ENCODE measurements around the gene MEGF9. TPM values are rescaled to one million over a fixed set of nuclear protein-coding genes. Genes with fewer than 3 reads are reported as not detected.

The MEGF9 gene
- 10 to 100 TPM; 17.3 to 36.4 (median 27.2) TPM for total RNA-seq

- ATAC-seq (ENCODE audit: low FRiP score) (peak; percentile 96), DNase-seq (ENCODE audit: low spot score) (peak; percentile 90)
- TF ChIP-seq, protein P1, sequence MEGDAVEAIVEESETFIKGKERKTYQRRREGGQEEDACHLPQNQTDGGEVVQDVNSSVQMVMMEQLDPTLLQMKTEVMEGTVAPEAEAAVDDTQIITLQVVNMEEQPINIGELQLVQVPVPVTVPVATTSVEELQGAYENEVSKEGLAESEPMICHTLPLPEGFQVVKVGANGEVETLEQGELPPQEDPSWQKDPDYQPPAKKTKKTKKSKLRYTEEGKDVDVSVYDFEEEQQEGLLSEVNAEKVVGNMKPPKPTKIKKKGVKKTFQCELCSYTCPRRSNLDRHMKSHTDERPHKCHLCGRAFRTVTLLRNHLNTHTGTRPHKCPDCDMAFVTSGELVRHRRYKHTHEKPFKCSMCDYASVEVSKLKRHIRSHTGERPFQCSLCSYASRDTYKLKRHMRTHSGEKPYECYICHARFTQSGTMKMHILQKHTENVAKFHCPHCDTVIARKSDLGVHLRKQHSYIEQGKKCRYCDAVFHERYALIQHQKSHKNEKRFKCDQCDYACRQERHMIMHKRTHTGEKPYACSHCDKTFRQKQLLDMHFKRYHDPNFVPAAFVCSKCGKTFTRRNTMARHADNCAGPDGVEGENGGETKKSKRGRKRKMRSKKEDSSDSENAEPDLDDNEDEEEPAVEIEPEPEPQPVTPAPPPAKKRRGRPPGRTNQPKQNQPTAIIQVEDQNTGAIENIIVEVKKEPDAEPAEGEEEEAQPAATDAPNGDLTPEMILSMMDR (IDR thresholded peaks at IDR 0.05): no peak
Observed at GRCh38 chr9:120714088-120714845, at the start of gene MEGF9. Gene MEGF9 (minus strand): TSS chr9:120714470. CDS start chr9:120714358, 112 bp downstream.

GRCh38 chr9:120761006-120761405, 46.7 kb upstream of the MEGF9 start:
- DNase-seq (ENCODE audit: low spot score): no peak
- TF ChIP-seq, protein P1 (IDR thresholded peaks at IDR 0.05): no peak
- ATAC-seq (ENCODE audit: low FRiP score): no peak

DNA sequence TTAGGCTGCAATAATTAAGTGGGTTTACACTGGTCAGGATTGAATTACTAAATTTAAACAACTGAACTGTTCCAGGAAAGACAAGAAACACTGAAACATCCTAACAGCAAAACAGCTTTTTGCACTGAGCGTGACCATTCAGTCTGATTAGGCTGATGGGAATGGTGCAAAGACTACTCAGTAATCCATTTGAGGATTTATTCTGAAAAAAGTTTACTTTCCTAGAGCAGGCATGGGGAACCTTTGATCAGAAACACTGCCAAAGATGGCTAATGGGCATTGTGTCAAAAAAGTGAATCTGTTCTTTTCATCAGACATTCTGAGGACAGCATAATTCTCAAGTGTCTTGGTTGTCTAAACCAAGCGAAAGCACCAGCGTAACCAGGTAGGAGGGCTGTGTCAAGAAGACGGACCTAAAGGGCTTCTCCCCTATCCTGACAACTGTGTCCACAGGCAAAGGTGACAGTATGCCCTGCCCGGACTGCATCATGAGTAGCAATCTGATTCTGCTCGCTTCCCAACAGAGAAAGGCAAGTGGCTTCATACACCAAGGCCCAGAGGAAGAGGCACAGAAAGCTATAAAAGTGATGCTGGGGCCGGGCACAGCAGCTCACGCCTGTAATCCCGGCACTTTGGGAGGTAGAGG, 45.6 kb upstream of the MEGF9 start:
- TF ChIP-seq, protein P1 (IDR thresholded peaks at IDR 0.05): no peak
- DNase-seq (ENCODE audit: low spot score): no peak
- ATAC-seq (ENCODE audit: low FRiP score): no peak

- TF ChIP-seq, protein P1 (IDR thresholded peaks at IDR 0.05): no peak
- ATAC-seq (ENCODE audit: low FRiP score) (no peak), DNase-seq (ENCODE audit: low spot score) (no peak)
Observed at GRCh38 chr9:120758544-120758943, 44.3 kb upstream of the MEGF9 start.

GRCh38 chr9:120757026-120757913, 43.0 kb upstream of the MEGF9 start:
- TF ChIP-seq, protein P1 (IDR thresholded peaks at IDR 0.05): no peak
- no peak for DNase-seq (ENCODE audit: low spot score)
- no peak for ATAC-seq (ENCODE audit: low FRiP score)

DNA sequence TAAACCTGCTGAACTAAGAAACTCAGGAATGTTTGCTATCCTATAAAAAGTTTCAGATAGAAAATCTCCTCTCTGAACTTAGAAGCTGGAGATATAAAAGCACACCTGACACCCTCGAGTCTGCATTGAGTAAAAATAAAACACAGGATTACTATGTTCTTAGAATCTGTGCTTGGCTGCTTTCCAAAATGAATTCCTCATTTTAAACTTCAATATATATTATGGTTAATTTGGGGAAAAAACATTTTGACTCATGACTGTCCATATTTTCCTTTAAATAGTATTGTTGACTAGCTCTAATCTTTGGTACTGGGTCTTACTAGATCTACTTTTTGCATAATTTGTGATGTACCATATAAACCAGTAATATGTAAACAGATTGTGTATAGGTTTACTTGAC, 42.3 kb upstream of the MEGF9 start:
- TF ChIP-seq, protein P1 (IDR thresholded peaks at IDR 0.05): no peak
- ATAC-seq (ENCODE audit: low FRiP score): no peak

More for the DNA sequence above, 42.3 kb upstream of the MEGF9 start:
- DNase-seq (ENCODE audit: low spot score): no peak
